ENCODE data around the gene RAPGEF4. TPM values are rescaled to one million over a fixed set of nuclear protein-coding genes. Genes with fewer than 3 reads are reported as not detected.

Gene RAPGEF4
- total and polyA plus RNA-seq, 2 of the 4 experiments (the other 2 are of a cell fraction), result 1.7 to 3.2 TPM

- no peak overlapping the region for H2AK5ac ChIP-seq (ENCODE audit: low read depth, low read length)
- H3K27ac ChIP-seq (ENCODE audit: insufficient read depth, low read length), result no peak overlapping the region
- no peak overlapping the region for H2AK9ac ChIP-seq (replicated peaks; ENCODE audit: low read depth, low read length, poor library complexity)
- H3K4me2 ChIP-seq (ENCODE audit: low read depth, low read length), result no peak overlapping the region
- no peaks in the 10 kb centered on the region for H3K79me1 ChIP-seq (ENCODE audit: low read depth in 1 of 2, low read length in 2 of 2)
- CTCF ChIA-PET, result no interaction called here
- H4K20me1 ChIP-seq (ENCODE audit: insufficient read depth, low read length), result no peaks in the 10 kb centered on the region
- no peak overlapping the region for H2AFZ ChIP-seq (replicated peaks; ENCODE audit: low read length, poor library complexity)
- peaks cover 12% of the 10 kb centered on the region for H3K4me1 ChIP-seq (ENCODE audit: control insufficient read depth, insufficient read depth, low read length)
- WGBS, 2 experiments (ENCODE audit: extremely low coverage in 2 of 2, insufficient read length in 1 of 2), result no CpG with 5 or more reads among the region's 3 CpGs
- dilution Hi-C loops (cut with HindIII; ENCODE audit: low sequenced_read_pairs, unreplicated experiment), result no loop called here
- POLR2A ChIA-PET (ENCODE audit: unreplicated experiment), result no interaction called here
- H2BK20ac ChIP-seq (ENCODE audit: low read depth, low read length), result no peak overlapping the region
- H3K14ac ChIP-seq (replicated peaks; ENCODE audit: low read depth, low read length), result no peak overlapping the region
- H3K4ac ChIP-seq (ENCODE audit: low read depth, low read length), result no peak overlapping the region
- H2BK5ac ChIP-seq (ENCODE audit: low read depth, low read length, poor library complexity, severe bottlenecking), result no peak overlapping the region
- in situ Hi-C loops (cut with MboI; ENCODE audit: low sequenced_read_pairs), result no loop called here
- intact Hi-C loops (cut with micrococcal nuclease), result no loop called here
- no peak overlapping the region for H2BK15ac ChIP-seq (ENCODE audit: low read depth, low read length)
- no peak overlapping the region for H3K56ac ChIP-seq (ENCODE audit: extremely low read depth, insufficient read depth, low read length)
- H4K8ac ChIP-seq (ENCODE audit: low read depth in 2 of 2, low read length in 2 of 2), result no peak overlapping the region
- H4K91ac ChIP-seq (ENCODE audit: insufficient read depth, low read depth, low read length), result no peak overlapping the region
- no peak overlapping the region for H4K5ac ChIP-seq (ENCODE audit: low read depth, low read length)
- H3K9me1 ChIP-seq (ENCODE audit: insufficient read depth, low read length), result peaks cover 4% of the 10 kb centered on the region
- no peaks in the 10 kb centered on the region for H3K36me3 ChIP-seq (ENCODE audit: control insufficient read depth, insufficient read depth, low read length)
- DNase-seq (no peak), ATAC-seq (ENCODE audit: low read depth) (no peak)
- no peak overlapping the region for H3K9ac ChIP-seq (ENCODE audit: low read depth, low read length)
- no peaks in the 10 kb centered on the region for H3K27me3 ChIP-seq (ENCODE audit: control insufficient read depth, insufficient read depth, low read length)
- H3K4me3 ChIP-seq (ENCODE audit: insufficient read depth, low read depth, low read length), result no peak overlapping the region
- TF ChIP-seq POLR2A (IDR thresholded peaks at IDR 0.05; ENCODE audit: low read depth, low read length), result no peak
- TF ChIP-seq ELK1 (IDR thresholded peaks at IDR 0.05; ENCODE audit: borderline replicate concordance, low read depth, low read length), result no peak
- no peak for TF ChIP-seq CHD1 (IDR thresholded peaks at IDR 0.05; ENCODE audit: low read depth, low read length)
- no peak for TF ChIP-seq RFX5 (IDR thresholded peaks at IDR 0.05; ENCODE audit: low read depth, low read length)
- TF ChIP-seq MAZ (IDR thresholded peaks at IDR 0.05; ENCODE audit: borderline replicate concordance, low read depth, low read length), result no peak
- TF ChIP-seq USF2 (IDR thresholded peaks at IDR 0.05; ENCODE audit: low read depth, low read length), result no peak
- TF ChIP-seq CEBPB (IDR thresholded peaks at IDR 0.05; ENCODE audit: low read depth, low read length), result no peak
- no peak overlapping the region for H3K18ac ChIP-seq (ENCODE audit: low read depth, low read length)
- H3K9me3 ChIP-seq (ENCODE audit: control insufficient read depth, insufficient read depth, low read length), result peaks cover 8% of the 10 kb centered on the region
- BruUV-seq (replicated peaks), result no TSS peak
- no peak overlapping the region for H3K23ac ChIP-seq (ENCODE audit: low read depth, low read length)
- no peak overlapping the region for H2BK120ac ChIP-seq (ENCODE audit: low read depth, low read length)
These were observed 323.6 kb downstream of the RAPGEF4 start for GRCh38 chr2:173059292-173059691.

Measured in IMR-90 (cell line).